Measurements from ENCODE around the gene PTPN5.
A peak's percentile ranks its signal among the peaks of the same experiment; 100 is the strongest.
"Not testable (repeated sequence)": the region's sequence is repeated elsewhere in the genome, so short reads cannot be mapped to it uniquely, and the experiment has no call there.

PTPN5 gene

GRCh38 chr11:18791207-18791968 lies at the start of gene PTPN5:
PTPN5 (minus strand) TSS chr11:18791798; CDS start chr11:18771958, 19,840 bp downstream.
- DNase-seq, result no peak

- DNase-seq, result no peak
Measured at GRCh38 chr11:18836417-18836816, 44.8 kb upstream of the PTPN5 start.

- DNase-seq, result no peak
Measured at GRCh38 chr11:18834754-18835466, 43.3 kb upstream of the PTPN5 start.

GRCh38 chr11:18820160-18820559 lies 28.6 kb upstream of the PTPN5 start:
- not testable (repeated sequence) for DNase-seq

- DNase-seq, result no peak
Measured at GRCh38 chr11:18804199-18804999, 12.8 kb upstream of the PTPN5 start.

GRCh38 chr11:18802381-18803257 lies 11.0 kb upstream of the PTPN5 start:
- DNase-seq, result no peak

GRCh38 chr11:18798799-18799469 lies 7.3 kb upstream of the PTPN5 start:
- no peak for DNase-seq

- DNase-seq, result no peak
Measured at GRCh38 chr11:18794956-18795355, 3.4 kb upstream of the PTPN5 start.

GRCh38 chr11:18792827-18793226 lies 1.2 kb upstream of the PTPN5 start:
- no peak for DNase-seq

- DNase-seq, result no peak
Measured at GRCh38 chr11:18791969-18792628, 501 bp upstream of the PTPN5 start.

- DNase-seq, result no peak
Measured at GRCh38 chr11:18790883-18791206, 753 bp downstream of the PTPN5 start.

GRCh38 chr11:18789942-18790341 lies 1.7 kb downstream of the PTPN5 start:
- DNase-seq, result no peak

- no peak for DNase-seq
Measured at GRCh38 chr11:18785411-18785810, 6.2 kb downstream of the PTPN5 start.

GRCh38 chr11:18780896-18781295 lies 10.7 kb downstream of the PTPN5 start:
- DNase-seq, result no peak

GRCh38 chr11:18780329-18780728 lies 11.3 kb downstream of the PTPN5 start:
- DNase-seq, result no peak

GRCh38 chr11:18778468-18778867 lies 13.1 kb downstream of the PTPN5 start:
- DNase-seq, result no peak

GRCh38 chr11:18776324-18776723 lies 15.3 kb downstream of the PTPN5 start:
- no peak for DNase-seq

- peak in 1 of 2 donors; percentile 7 for DNase-seq
Measured at GRCh38 chr11:18775492-18776292, 15.9 kb downstream of the PTPN5 start.

- DNase-seq, result no peak
Measured at GRCh38 chr11:18774801-18775200, 16.8 kb downstream of the PTPN5 start.

- no peak for DNase-seq
Measured at GRCh38 chr11:18773681-18774080, 17.9 kb downstream of the PTPN5 start.

- DNase-seq, result no peak
Measured at GRCh38 chr11:18773104-18773503, 18.5 kb downstream of the PTPN5 start.
